Measurements from ENCODE around the gene ENKUR. TPM values are rescaled to one million over a fixed set of nuclear protein-coding genes. Genes with fewer than 3 reads are reported as not detected.

ENKUR gene
- total RNA-seq, 4 donors from 2014 or later, result not detected

GRCh38 chr10:25028711-25029110 lies 12.8 kb upstream of the ENKUR start:
- DNase-seq (ENCODE audit: low spot score), result no peak
- no peak for ATAC-seq (ENCODE audit: low FRiP score)
- TF ChIP-seq CTCF (IDR thresholded peaks at IDR 0.05), result no peak

GRCh38 chr10:25026463-25026862 lies 10.5 kb upstream of the ENKUR start:
- no peak for DNase-seq (ENCODE audit: low spot score)
- no peak for TF ChIP-seq CTCF (IDR thresholded peaks at IDR 0.05)
- no peak for ATAC-seq (ENCODE audit: low FRiP score)

- DNase-seq (ENCODE audit: low spot score) (no peak), ATAC-seq (ENCODE audit: low FRiP score) (no peak)
- TF ChIP-seq CTCF (IDR thresholded peaks at IDR 0.05), result no peak
Measured at GRCh38 chr10:25024528-25024927, 8.6 kb upstream of the ENKUR start.

- DNase-seq (ENCODE audit: low spot score) (no peak), ATAC-seq (ENCODE audit: low FRiP score) (no peak)
- TF ChIP-seq CTCF (IDR thresholded peaks at IDR 0.05), result no peak
Measured at GRCh38 chr10:25023278-25023677, 7.3 kb upstream of the ENKUR start.

- DNase-seq (ENCODE audit: low spot score) (no peak), ATAC-seq (ENCODE audit: low FRiP score) (no peak)
- no peak for TF ChIP-seq CTCF (IDR thresholded peaks at IDR 0.05)
Measured at GRCh38 chr10:25018703-25019102, 2.7 kb upstream of the ENKUR start.

GRCh38 chr10:25017661-25018060 lies 1.7 kb upstream of the ENKUR start:
- ATAC-seq (ENCODE audit: low FRiP score) (no peak), DNase-seq (ENCODE audit: low spot score) (no peak)
- no peak for TF ChIP-seq CTCF (IDR thresholded peaks at IDR 0.05)

- no peak for TF ChIP-seq CTCF (IDR thresholded peaks at IDR 0.05)
- ATAC-seq (ENCODE audit: low FRiP score) (no peak), DNase-seq (ENCODE audit: low spot score) (no peak)
Measured at GRCh38 chr10:25017154-25017590, 1.2 kb upstream of the ENKUR start.
